Peyer's patch (tissue), 4 donors: ENCODE data around the gene XRCC5.

Source experiments
- POLR2A ChIP-seq, 2 donors: fragments of 450-650 bp; IDR thresholded peaks; one replicate each; pipeline ENCODE4 v1.5.1; 2017; ENCODE audit warnings: antibody characterized with exemption in 2 of 2, mild to moderate bottlenecking in 2 of 2, moderate library complexity in 2 of 2
- TF ChIP-seq, protein P1 (sequence below), 6 experiments: fragments of 450-650 bp in 4 of 6; fragments of 200-600 bp in 2 of 6; sonication (generic) in 1 of 6; IDR thresholded peaks; one replicate each; pipeline ENCODE4 v1.5.1; 2017 to 2019; ENCODE audit warnings: antibody characterized with exemption in 6 of 6, mild to moderate bottlenecking in 3 of 6, moderate library complexity in 1 of 6

DNA sequence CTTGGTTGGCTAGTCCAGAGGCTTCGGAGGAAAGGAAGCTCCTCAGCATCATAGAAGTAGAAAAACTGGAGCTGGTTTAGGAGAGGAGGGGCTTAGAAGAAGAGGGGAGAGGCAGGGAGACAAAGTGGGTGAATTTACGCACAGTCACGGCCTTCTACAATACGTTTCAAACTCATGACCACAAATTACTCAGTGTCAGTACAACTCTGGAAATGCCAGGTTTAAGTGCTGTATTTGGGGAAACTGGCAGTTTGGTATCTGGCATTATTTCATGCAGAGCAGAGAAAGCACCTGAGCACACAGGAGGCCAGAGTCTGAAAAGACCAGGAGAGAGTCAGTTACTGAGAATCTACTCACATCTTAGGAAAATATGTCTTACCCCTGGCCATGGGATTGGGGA, 55.4 kb downstream of the XRCC5 start:
- TF ChIP-seq, protein P1, sequence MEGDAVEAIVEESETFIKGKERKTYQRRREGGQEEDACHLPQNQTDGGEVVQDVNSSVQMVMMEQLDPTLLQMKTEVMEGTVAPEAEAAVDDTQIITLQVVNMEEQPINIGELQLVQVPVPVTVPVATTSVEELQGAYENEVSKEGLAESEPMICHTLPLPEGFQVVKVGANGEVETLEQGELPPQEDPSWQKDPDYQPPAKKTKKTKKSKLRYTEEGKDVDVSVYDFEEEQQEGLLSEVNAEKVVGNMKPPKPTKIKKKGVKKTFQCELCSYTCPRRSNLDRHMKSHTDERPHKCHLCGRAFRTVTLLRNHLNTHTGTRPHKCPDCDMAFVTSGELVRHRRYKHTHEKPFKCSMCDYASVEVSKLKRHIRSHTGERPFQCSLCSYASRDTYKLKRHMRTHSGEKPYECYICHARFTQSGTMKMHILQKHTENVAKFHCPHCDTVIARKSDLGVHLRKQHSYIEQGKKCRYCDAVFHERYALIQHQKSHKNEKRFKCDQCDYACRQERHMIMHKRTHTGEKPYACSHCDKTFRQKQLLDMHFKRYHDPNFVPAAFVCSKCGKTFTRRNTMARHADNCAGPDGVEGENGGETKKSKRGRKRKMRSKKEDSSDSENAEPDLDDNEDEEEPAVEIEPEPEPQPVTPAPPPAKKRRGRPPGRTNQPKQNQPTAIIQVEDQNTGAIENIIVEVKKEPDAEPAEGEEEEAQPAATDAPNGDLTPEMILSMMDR (IDR thresholded peaks at IDR 0.05), result no peak
- no peak for TF ChIP-seq POLR2A (IDR thresholded peaks at IDR 0.05)
